Measurements from ENCODE around the gene FOXP1. TPM values are rescaled to one million over a fixed set of nuclear protein-coding genes. Genes with fewer than 3 reads are reported as not detected.
A peak's percentile ranks its signal among the peaks of the same experiment; 100 is the strongest.

FOXP1 gene
- total and polyA plus RNA-seq, 2 donors from 2014 or later, result 6.7 to 87.2 TPM

GRCh38 chr3:71465371-71466036, 118.0 kb downstream of the FOXP1 start:
- DNase-seq (peak in 1 of 5 donors; percentile 22), FAIRE-seq (no peak)
- Histone ChIP-seq H3K27ac (ENCODE audit: low read depth in 2 of 2, low read length in 2 of 2) (no peak overlapping the region), H3K36me3 (ENCODE audit: control insufficient read depth in 2 of 3, insufficient read depth in 3 of 3, low read length in 3 of 3) (no peaks in the 10 kb centered on the region), H3K4me1 (ENCODE audit: control insufficient read depth in 2 of 3, insufficient read depth in 2 of 3, low read depth in 1 of 3, low read length in 3 of 3) (no peaks in the 10 kb centered on the region), H3K9me3 (ENCODE audit: control insufficient read depth in 2 of 3, insufficient read depth in 1 of 3, low read length in 3 of 3) (no peaks in the 10 kb centered on the region), H3K4me3 (ENCODE audit: low read length in 3 of 3) (no peak overlapping the region), H3K9ac (ENCODE audit: low read length in 3 of 3) (no peak overlapping the region), H3K27me3 (ENCODE audit: control insufficient read depth, insufficient read depth, low read length) (no peaks in the 10 kb centered on the region)
- intact Hi-C loops (cut with DNase I), result no loop called here
- no peak for TF ChIP-seq CTCF (IDR thresholded peaks at IDR 0.05; ENCODE audit: borderline replicate concordance, extremely low read depth, insufficient read depth)

- TF ChIP-seq CTCF (IDR thresholded peaks at IDR 0.05; ENCODE audit: borderline replicate concordance, extremely low read depth, insufficient read depth), result no peak
- Histone ChIP-seq H3K27me3 (ENCODE audit: control insufficient read depth, insufficient read depth, low read length) (no peaks in the 10 kb centered on the region), H3K36me3 (ENCODE audit: control insufficient read depth in 2 of 3, insufficient read depth in 3 of 3, low read length in 3 of 3) (no peaks in the 10 kb centered on the region), H3K9me3 (ENCODE audit: control insufficient read depth in 2 of 3, insufficient read depth in 1 of 3, low read length in 3 of 3) (no peaks in the 10 kb centered on the region), H3K4me1 (ENCODE audit: control insufficient read depth in 2 of 3, insufficient read depth in 2 of 3, low read depth in 1 of 3, low read length in 3 of 3) (no peaks in the 10 kb centered on the region), H3K9ac (ENCODE audit: low read length in 3 of 3) (no peak overlapping the region), H3K27ac (ENCODE audit: low read depth in 2 of 2, low read length in 2 of 2) (no peak overlapping the region), H3K4me3 (ENCODE audit: low read length in 3 of 3) (no peak overlapping the region)
- intact Hi-C loops (cut with DNase I), result no loop called here
- no peak for FAIRE-seq
- no peak for DNase-seq
Measured at GRCh38 chr3:71464613-71465012, 118.9 kb downstream of the FOXP1 start.

- Histone ChIP-seq H3K36me3 (ENCODE audit: control insufficient read depth in 2 of 3, insufficient read depth in 3 of 3, low read length in 3 of 3) (no peaks in the 10 kb centered on the region), H3K4me1 (ENCODE audit: control insufficient read depth in 2 of 3, insufficient read depth in 2 of 3, low read depth in 1 of 3, low read length in 3 of 3) (no peaks in the 10 kb centered on the region), H3K9me3 (ENCODE audit: control insufficient read depth in 2 of 3, insufficient read depth in 1 of 3, low read length in 3 of 3) (no peaks in the 10 kb centered on the region), H3K9ac (ENCODE audit: low read length in 3 of 3) (no peak overlapping the region), H3K27me3 (ENCODE audit: control insufficient read depth, insufficient read depth, low read length) (no peaks in the 10 kb centered on the region), H3K4me3 (ENCODE audit: low read length in 3 of 3) (no peak overlapping the region), H3K27ac (ENCODE audit: low read depth in 2 of 2, low read length in 2 of 2) (no peak overlapping the region)
- FAIRE-seq, result no peak
- intact Hi-C loops (cut with DNase I), result no loop called here
- DNase-seq, result no peak
- no peak for TF ChIP-seq CTCF (IDR thresholded peaks at IDR 0.05; ENCODE audit: borderline replicate concordance, extremely low read depth, insufficient read depth)
Measured at GRCh38 chr3:71463617-71464016, 119.9 kb downstream of the FOXP1 start.

- no peak overlapping the region for H3K9ac ChIP-seq (ENCODE audit: low read length in 3 of 3)
Measured at GRCh38 chr3:71462586-71462985, 120.9 kb downstream of the FOXP1 start.

More at GRCh38 chr3:71462586-71462985, 120.9 kb downstream of the FOXP1 start:
- no peak for DNase-seq
- no peaks in the 10 kb centered on the region for H3K9me3 ChIP-seq (ENCODE audit: control insufficient read depth in 2 of 3, insufficient read depth in 1 of 3, low read length in 3 of 3)
- H3K27me3 ChIP-seq (ENCODE audit: control insufficient read depth, insufficient read depth, low read length), result no peaks in the 10 kb centered on the region
- H3K27ac ChIP-seq (ENCODE audit: low read depth in 2 of 2, low read length in 2 of 2), result no peak overlapping the region
- no peaks in the 10 kb centered on the region for H3K4me1 ChIP-seq (ENCODE audit: control insufficient read depth in 2 of 3, insufficient read depth in 2 of 3, low read depth in 1 of 3, low read length in 3 of 3)
- no peak for FAIRE-seq
- no peak overlapping the region for H3K4me3 ChIP-seq (ENCODE audit: low read length in 3 of 3)
- intact Hi-C loops (cut with DNase I), result no loop called here
- no peak for TF ChIP-seq CTCF (IDR thresholded peaks at IDR 0.05; ENCODE audit: borderline replicate concordance, extremely low read depth, insufficient read depth)
- H3K36me3 ChIP-seq (ENCODE audit: control insufficient read depth in 2 of 3, insufficient read depth in 3 of 3, low read length in 3 of 3), result no peaks in the 10 kb centered on the region
